ENCODE data around the gene KRT27. TPM values are rescaled to one million over a fixed set of nuclear protein-coding genes. Genes with fewer than 3 reads are reported as not detected.

The KRT27 gene
- total RNA-seq, 1 experiment from 2014 or later = not detected

GRCh38 chr17:40827746-40828453 is 45.5 kb upstream of the KRT27 start (continued):
- TF ChIP-seq SP1 (IDR thresholded peaks at IDR 0.05; ENCODE audit: low read depth) (peak; percentile 83), SRF (IDR thresholded peaks at IDR 0.05; ENCODE audit: low read depth) (peak; percentile 56; the same call in 1 of the 2 replicates), EZH2 (IDR thresholded peaks at IDR 0.05) (no peak)

DNA sequence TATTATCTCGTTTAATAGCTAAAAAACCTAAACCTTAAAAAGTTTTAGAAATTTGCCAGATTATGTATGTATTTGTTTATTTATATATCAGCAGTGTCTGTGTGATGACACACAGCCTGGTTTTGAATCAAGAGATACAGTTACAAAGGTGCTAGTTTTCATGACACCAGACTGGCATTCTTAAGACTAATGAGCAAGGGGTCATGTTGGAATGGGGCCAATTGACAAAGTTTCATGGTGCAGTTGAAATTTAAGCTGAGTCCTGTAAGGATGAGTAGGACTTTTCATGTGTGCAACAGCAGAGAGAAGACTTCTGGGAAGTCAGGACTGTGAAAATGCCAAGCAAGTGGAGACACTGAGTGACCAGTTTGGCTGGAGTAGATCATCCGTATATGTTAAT is 43.2 kb upstream of the KRT27 start:
- Histone ChIP-seq H3K9me3 (ENCODE audit: control insufficient read depth in 1 of 2, insufficient read depth in 1 of 2, low read depth in 1 of 2, low read length in 2 of 2) (no peaks in the 10 kb centered on the region), H3K79me2 (ENCODE audit: insufficient read depth, low read length) (peaks cover 86% of the 10 kb centered on the region), H3K36me3 (ENCODE audit: control insufficient read depth in 1 of 2, insufficient read depth in 2 of 2, low read length in 2 of 2) (peaks cover 2 to 4% of the 10 kb centered on the region in 2 experiments; a peak in 2 of 4 replicates), H3K27me3 (ENCODE audit: insufficient read depth, low read length) (no peaks in the 10 kb centered on the region), H3K9me2 (ENCODE audit: insufficient read depth) (no peaks in the 10 kb centered on the region), H2AFZ (ENCODE audit: low read depth, low read length, poor library complexity, severe bottlenecking) (no peak overlapping the region), H4K20me1 (ENCODE audit: insufficient read depth) (no peaks in the 10 kb centered on the region), H3K4me3 (replicated peaks in 1 of 2; ENCODE audit: low read depth in 1 of 2, low read length in 2 of 2) (no peak overlapping the region), H3K4me2 (ENCODE audit: low read length) (no peak overlapping the region), H3K27ac (ENCODE audit: low read depth, low read length) (no peak overlapping the region), H3K9ac (ENCODE audit: low read length) (no peak overlapping the region), H3K4me1 (ENCODE audit: control insufficient read depth in 1 of 2, insufficient read depth in 2 of 2, low read length in 2 of 2) (peaks cover 3 to 34% of the 10 kb centered on the region in 2 experiments; a peak in 3 of 4 replicates)
- ATAC-seq = no peak
- ChIA-PET RAD21 (ENCODE audit: low non-redundant PET in 1 of 2, low total read pairs in 2 of 2, uncharacterized antibody in 2 of 2, unreplicated experiment in 2 of 2) (no interaction called here), POLR2A (no interaction called here), CTCF (no interaction called here)
- intact Hi-C loops (cut with micrococcal nuclease) = no loop called here
- no peak for DNase-seq (ENCODE audit: low read depth, low spot score)
- BruUV-seq (replicated peaks) = no TSS peak
- no peak for TF ChIP-seq SIN3A (IDR thresholded peaks at IDR 0.05; ENCODE audit: low read depth)
- no peak for TF ChIP-seq SRF (IDR thresholded peaks at IDR 0.05; ENCODE audit: low read depth)
- TF ChIP-seq FOSL1 (IDR thresholded peaks at IDR 0.05; ENCODE audit: low read depth) = no peak
- no peak for TF ChIP-seq EZH2 (IDR thresholded peaks at IDR 0.05)

GRCh38 chr17:40824015-40824832 is 41.9 kb upstream of the KRT27 start:
- Histone ChIP-seq H3K9ac (ENCODE audit: low read length) (no peak overlapping the region), H3K27ac (ENCODE audit: low read depth, low read length) (no peak overlapping the region), H3K36me3 (ENCODE audit: control insufficient read depth in 1 of 2, insufficient read depth in 2 of 2, low read length in 2 of 2) (peaks cover 0 to 4% of the 10 kb centered on the region in 2 experiments; a peak in 1 of 4 replicates), H3K27me3 (ENCODE audit: insufficient read depth, low read length) (no peaks in the 10 kb centered on the region), H3K4me1 (ENCODE audit: control insufficient read depth in 1 of 2, insufficient read depth in 2 of 2, low read length in 2 of 2) (peaks cover 11 to 44% of the 10 kb centered on the region in 2 experiments), H4K20me1 (ENCODE audit: insufficient read depth) (no peaks in the 10 kb centered on the region), H3K9me3 (ENCODE audit: control insufficient read depth in 1 of 2, insufficient read depth in 1 of 2, low read depth in 1 of 2, low read length in 2 of 2) (no peaks in the 10 kb centered on the region), H3K4me3 (replicated peaks in 1 of 2; ENCODE audit: low read depth in 1 of 2, low read length in 2 of 2) (no peak overlapping the region), H3K79me2 (ENCODE audit: insufficient read depth, low read length) (peaks cover 86% of the 10 kb centered on the region), H2AFZ (ENCODE audit: low read depth, low read length, poor library complexity, severe bottlenecking) (no peak overlapping the region), H3K4me2 (ENCODE audit: low read length) (no peak overlapping the region), H3K9me2 (ENCODE audit: insufficient read depth) (no peaks in the 10 kb centered on the region)
- ChIA-PET RAD21 (ENCODE audit: low non-redundant PET in 1 of 2, low total read pairs in 2 of 2, uncharacterized antibody in 2 of 2, unreplicated experiment in 2 of 2) (no interaction called here), POLR2A (interaction anchor here (1.1 kb wide), 1 partner anchor 865 kb away, joined by 3 read pairs; no protein-coding TSS in a partner anchor), CTCF (no interaction called here)
- intact Hi-C loops (cut with micrococcal nuclease) = no loop called here
- DNase-seq (ENCODE audit: low read depth, low spot score) (no peak), ATAC-seq (no peak)
- no TSS peak for BruUV-seq (replicated peaks)
- no peak for TF ChIP-seq SP1 (IDR thresholded peaks at IDR 0.05; ENCODE audit: low read depth)

Measured in HCT116 (cell line).